ENCODE measurements around the gene PIK3CB. TPM values are rescaled to one million over a fixed set of nuclear protein-coding genes. Genes with fewer than 3 reads are reported as not detected.

The PIK3CB gene
- total and polyA plus RNA-seq, 9 donors, result 10.6 to 27.1 (median 16.5) TPM

GRCh38 chr3:138861798-138862197 is 27.1 kb upstream of the PIK3CB start:
- no peak overlapping the region for H3K4me3 ChIP-seq
- H3K9me3 ChIP-seq, result no peaks in the 10 kb centered on the region
- intact Hi-C loops (cut with DNase I), result no loop called here
- no peaks in the 10 kb centered on the region for H3K36me3 ChIP-seq
- no peaks in the 10 kb centered on the region for H3K27me3 ChIP-seq
- no peak overlapping the region for H3K27ac ChIP-seq
- peaks cover 2% of the 10 kb centered on the region for H3K4me1 ChIP-seq (ENCODE audit: insufficient read depth)
- 88 to 92% (median 89%) methylated on average over 5 of the region's 5 CpGs for WGBS, 3 donors
- TF ChIP-seq CTCF (IDR thresholded peaks at IDR 0.05) (no peak), POLR2A (IDR thresholded peaks at IDR 0.05) (no peak), EP300 (IDR thresholded peaks at IDR 0.05) (no peak)
- DNase-seq, result no peak

GRCh38 chr3:138856799-138857198 is 22.1 kb upstream of the PIK3CB start:
- intact Hi-C loops (cut with DNase I), result no loop called here
- H3K4me3 ChIP-seq, result no peak overlapping the region
- H3K9me3 ChIP-seq, result no peaks in the 10 kb centered on the region
- TF ChIP-seq CTCF (IDR thresholded peaks at IDR 0.05) (no peak), POLR2A (IDR thresholded peaks at IDR 0.05) (no peak), EP300 (IDR thresholded peaks at IDR 0.05) (no peak)
- no peak overlapping the region for H3K27ac ChIP-seq
- no peaks in the 10 kb centered on the region for H3K36me3 ChIP-seq
- no peaks in the 10 kb centered on the region for H3K27me3 ChIP-seq
- WGBS, 3 donors, result 78 to 85% (median 80%) methylated on average over 3 of the region's 3 CpGs
- no peaks in the 10 kb centered on the region for H3K4me1 ChIP-seq (ENCODE audit: insufficient read depth)
- no peak for DNase-seq

GRCh38 chr3:138854940-138855339 is 20.2 kb upstream of the PIK3CB start:
- intact Hi-C loops (cut with DNase I), result no loop called here
- Histone ChIP-seq H3K36me3 (no peaks in the 10 kb centered on the region), H3K4me3 (no peak overlapping the region), H3K4me1 (ENCODE audit: insufficient read depth) (no peaks in the 10 kb centered on the region), H3K9me3 (no peaks in the 10 kb centered on the region), H3K27me3 (no peaks in the 10 kb centered on the region), H3K27ac (no peak overlapping the region)
- TF ChIP-seq EP300 (IDR thresholded peaks at IDR 0.05), result no peak
- no peak for TF ChIP-seq CTCF (IDR thresholded peaks at IDR 0.05)
- TF ChIP-seq POLR2A (IDR thresholded peaks at IDR 0.05), result no peak
- WGBS, 3 donors, result 86 to 90% (median 87%) methylated on average over 7 of the region's 7 CpGs
- DNase-seq, result no peak

- intact Hi-C loops (cut with DNase I), result no loop called here
- H3K27ac ChIP-seq, result no peak overlapping the region
- no peaks in the 10 kb centered on the region for H3K27me3 ChIP-seq
- H3K4me3 ChIP-seq, result no peak overlapping the region
- no peak for TF ChIP-seq EP300 (IDR thresholded peaks at IDR 0.05)
- no peak for TF ChIP-seq POLR2A (IDR thresholded peaks at IDR 0.05)
- TF ChIP-seq CTCF (IDR thresholded peaks at IDR 0.05), result no peak
- no peaks in the 10 kb centered on the region for H3K36me3 ChIP-seq
- WGBS, 3 donors, result 58 to 70% (median 61%) methylated on average over 3 of the region's 3 CpGs
- no peaks in the 10 kb centered on the region for H3K4me1 ChIP-seq (ENCODE audit: insufficient read depth)
- H3K9me3 ChIP-seq, result no peaks in the 10 kb centered on the region
- no peak for DNase-seq
These were observed 19.5 kb upstream of the PIK3CB start for GRCh38 chr3:138854204-138854603.

GRCh38 chr3:138850151-138850550 is 15.4 kb upstream of the PIK3CB start:
- TF ChIP-seq POLR2A (IDR thresholded peaks at IDR 0.05), result no peak
- TF ChIP-seq EP300 (IDR thresholded peaks at IDR 0.05), result no peak
- no peak for TF ChIP-seq CTCF (IDR thresholded peaks at IDR 0.05)
- DNase-seq, result no peak
- Histone ChIP-seq H3K27me3 (no peaks in the 10 kb centered on the region), H3K4me1 (ENCODE audit: insufficient read depth) (no peaks in the 10 kb centered on the region), H3K36me3 (no peaks in the 10 kb centered on the region), H3K4me3 (no peak overlapping the region), H3K27ac (no peak overlapping the region), H3K9me3 (no peaks in the 10 kb centered on the region)
- intact Hi-C loops (cut with DNase I), result no loop called here
- 67 to 82% (median 76%) methylated on average over 3 of the region's 3 CpGs for WGBS, 3 donors
